ENCODE data around the gene MFAP3L.

The MFAP3L gene

GRCh38 chr4:169998981-169999380, 27.2 kb downstream of the MFAP3L start:
- TF ChIP-seq REST (IDR thresholded peaks at IDR 0.05; ENCODE audit: insufficient read depth in 1 of 2, low read depth in 2 of 2, low read length in 2 of 2) (no peak), TAF1 (IDR thresholded peaks at IDR 0.05; ENCODE audit: borderline replicate concordance, insufficient read depth, low read length) (no peak), FOXP2 (optimal IDR thresholded peaks at IDR 0.05; ENCODE audit: borderline replicate concordance, extremely low read depth, extremely low read length, insufficient read depth) (no peak)

- TF ChIP-seq TAF1 (IDR thresholded peaks at IDR 0.05; ENCODE audit: borderline replicate concordance, insufficient read depth, low read length) (no peak), SIN3A (IDR thresholded peaks at IDR 0.05; ENCODE audit: borderline replicate concordance, insufficient read depth, low read length) (no peak), REST (IDR thresholded peaks at IDR 0.05; ENCODE audit: insufficient read depth in 1 of 2, low read depth in 2 of 2, low read length in 2 of 2) (no peak), FOXP2 (optimal IDR thresholded peaks at IDR 0.05; ENCODE audit: borderline replicate concordance, extremely low read depth, extremely low read length, insufficient read depth) (no peak)
Observed at GRCh38 chr4:169996379-169997240, 29.6 kb downstream of the MFAP3L start.

- no peak for TF ChIP-seq REST (IDR thresholded peaks at IDR 0.05; ENCODE audit: insufficient read depth in 1 of 2, low read depth in 2 of 2, low read length in 2 of 2)
Observed at GRCh38 chr4:169993531-169993930, 32.7 kb downstream of the MFAP3L start.

GRCh38 chr4:169988252-169988651, 37.9 kb downstream of the MFAP3L start:
- no peak for TF ChIP-seq POLR2AphosphoS5 (IDR thresholded peaks at IDR 0.05; ENCODE audit: low read depth, low read length)
- TF ChIP-seq REST (IDR thresholded peaks at IDR 0.05; ENCODE audit: insufficient read depth in 1 of 2, low read depth in 2 of 2, low read length in 2 of 2), result no peak
- no peak for TF ChIP-seq TAF1 (IDR thresholded peaks at IDR 0.05; ENCODE audit: borderline replicate concordance, insufficient read depth, low read length)
- TF ChIP-seq SIN3A (IDR thresholded peaks at IDR 0.05; ENCODE audit: borderline replicate concordance, insufficient read depth, low read length), result no peak

Data from PFSK-1 (cell line).